K562 (cell line): ENCODE measurements around the gene BAIAP3. TPM values are rescaled to one million over a fixed set of nuclear protein-coding genes. Genes with fewer than 3 reads are reported as not detected.
A peak's percentile ranks its signal among the peaks of the same experiment; 100 is the strongest.

Experiments used
- CBX1 ChIP-seq: sonication (generic); IDR thresholded peaks from 2 replicates; pipeline ENCODE4 v1.6.1; 2016; ENCODE audit warnings: antibody characterized with exemption, low read depth, mild to moderate bottlenecking
- EGR1 ChIP-seq: fragments of 450-650 bp; conservative IDR thresholded peaks from 2 replicates; pipeline ENCODE4 v1.6.1; 2017; ENCODE audit warnings: mild to moderate bottlenecking
- EP300 ChIP-seq: IDR thresholded peaks from 2 replicates; pipeline ENCODE4 v1.6.1; 2012; ENCODE audit warnings: low read length, improper control_type of control experiment
- FOSL1 ChIP-seq: fragments of 200-800 bp; sonication (Bioruptor generic); conservative IDR thresholded peaks from 2 replicates; pipeline ENCODE4 v1.6.1; 2016; ENCODE audit warnings: missing genetic modification characterization, missing compliant biosample characterization
- FOXA1 ChIP-seq: fragments of 450-650 bp; IDR thresholded peaks from 2 replicates; pipeline ENCODE4 v1.6.1; 2016; ENCODE audit warnings: mild to moderate bottlenecking, borderline replicate concordance
- FOXJ3 ChIP-seq: sonication (generic); formaldehyde crosslinking; IDR thresholded peaks from 2 replicates; pipeline ENCODE4 v1.4.0; 2020; ENCODE audit warnings: mild to moderate bottlenecking, missing genetic modification reagents
- FOXM1 ChIP-seq, 2 experiments: fragments of 450-650 bp in 1 of 2; sonication (generic) in 1 of 2; formaldehyde crosslinking in 1 of 2; IDR thresholded peaks; 2 replicates each; pipeline versions ENCODE4 v1.6.1 to v1.9.0; 2017 to 2022; ENCODE audit warnings: low read depth in 2 of 2, mild to moderate bottlenecking in 2 of 2, missing genetic modification reagents in 1 of 2, moderate library complexity in 1 of 2
- KDM5B ChIP-seq: fragments of 200-600 bp; sonication (generic); IDR thresholded peaks from 2 replicates; pipeline ENCODE4 v1.6.1; 2012; ENCODE audit warnings: low read depth, mild to moderate bottlenecking, moderate library complexity, low read length, control low read depth, inconsistent platforms; ENCODE audit not compliant: insufficient replicate concordance
- MAZ ChIP-seq, 2 experiments: fragments of 450-650 bp in 1 of 2; sonication (generic) in 1 of 2; formaldehyde crosslinking; IDR thresholded peaks in 1 of 2; conservative IDR thresholded peaks in 1 of 2; 2 replicates each; pipeline versions ENCODE4 v1.4.0 to v1.5.0; 2020; ENCODE audit warnings: mild to moderate bottlenecking in 1 of 2, missing genetic modification reagents in 1 of 2
- POLR2AphosphoS5 ChIP-seq: IDR thresholded peaks from 2 replicates; pipeline ENCODE4 v1.6.1; 2011; ENCODE audit warnings: mild to moderate bottlenecking, low read depth, low read length, moderate library complexity; ENCODE audit not compliant: control insufficient read depth, insufficient read depth
- RBFOX2 ChIP-seq: fragments of 200-400 bp; formaldehyde crosslinking; IDR thresholded peaks from 2 replicates; pipeline ENCODE4 v1.6.1; 2017; ENCODE audit warnings: low read depth, mild to moderate bottlenecking, low read length, moderate library complexity
- SREBF1 ChIP-seq: fragments of 150-350 bp; IDR thresholded peaks from 2 replicates; pipeline ENCODE4 v1.6.1; 2014; ENCODE audit warnings: antibody characterized with exemption, low read depth, low read length, borderline replicate concordance
- ZBTB7A ChIP-seq: IDR thresholded peaks from 2 replicates; pipeline ENCODE4 v1.6.1; 2011; ENCODE audit warnings: low read depth, mild to moderate bottlenecking, low read length, moderate library complexity, borderline replicate concordance; ENCODE audit not compliant: control insufficient read depth
- ZNF699 ChIP-seq: fragments of 250-450 bp; sonication (Bioruptor Pico); IDR thresholded peaks from 2 replicates; pipeline ENCODE4 v1.8.0; 2021; ENCODE audit warnings: mild to moderate bottlenecking, moderate library complexity; ENCODE audit not compliant: insufficient replicate concordance
- polyA plus RNA-seq, 8 experiments: library from polyadenylated mRNA; depleted of rRNA in 4 of 8; stranded (reverse) in 5 of 8; unstranded in 3 of 8; fragments of >200 nt; fragmentation: Nextera tagmentation in 2 of 8; fragmentation: Illumina TruSeq in 1 of 8; extraction: Ambion mirVana in 2 of 8; extraction: Trizol in 1 of 8; gene quantifications; 2 replicates each; pipeline versions ENCODE4 v1.2.1 to v1.2.3, GENCODE V29; 2011 to 2014; ENCODE audit warnings: inconsistent platforms in 1 of 8, missing spikeins in 1 of 8
- total RNA-seq, 7 experiments: library from RNA; depleted of rRNA in 6 of 7; stranded (reverse); fragments of >200 nt in 6 of 7; fragmentation: Illumina TruSeq in 2 of 7; extraction: Trizol in 2 of 7; gene quantifications; 2 replicates each; pipeline versions ENCODE4 v1.2.1 to v1.2.3, GENCODE V29; 2011 to 2021; ENCODE audit warnings: low replicate concordance in 1 of 7
- TF ChIP-seq, protein P1 (sequence below): sonication (generic); formaldehyde crosslinking; IDR thresholded peaks from 2 replicates; pipeline ENCODE4 v1.8.0; 2022; ENCODE audit warnings: missing genetic modification reagents, mild to moderate bottlenecking, borderline replicate concordance

The BAIAP3 gene
- total and polyA plus RNA-seq, 9 of the 15 experiments (the other 6 are each of a cell fraction or from before 2014, with no cell fraction given) = 0.03 to 4.5 (median 0.57) TPM; not detected in 1

DNA sequence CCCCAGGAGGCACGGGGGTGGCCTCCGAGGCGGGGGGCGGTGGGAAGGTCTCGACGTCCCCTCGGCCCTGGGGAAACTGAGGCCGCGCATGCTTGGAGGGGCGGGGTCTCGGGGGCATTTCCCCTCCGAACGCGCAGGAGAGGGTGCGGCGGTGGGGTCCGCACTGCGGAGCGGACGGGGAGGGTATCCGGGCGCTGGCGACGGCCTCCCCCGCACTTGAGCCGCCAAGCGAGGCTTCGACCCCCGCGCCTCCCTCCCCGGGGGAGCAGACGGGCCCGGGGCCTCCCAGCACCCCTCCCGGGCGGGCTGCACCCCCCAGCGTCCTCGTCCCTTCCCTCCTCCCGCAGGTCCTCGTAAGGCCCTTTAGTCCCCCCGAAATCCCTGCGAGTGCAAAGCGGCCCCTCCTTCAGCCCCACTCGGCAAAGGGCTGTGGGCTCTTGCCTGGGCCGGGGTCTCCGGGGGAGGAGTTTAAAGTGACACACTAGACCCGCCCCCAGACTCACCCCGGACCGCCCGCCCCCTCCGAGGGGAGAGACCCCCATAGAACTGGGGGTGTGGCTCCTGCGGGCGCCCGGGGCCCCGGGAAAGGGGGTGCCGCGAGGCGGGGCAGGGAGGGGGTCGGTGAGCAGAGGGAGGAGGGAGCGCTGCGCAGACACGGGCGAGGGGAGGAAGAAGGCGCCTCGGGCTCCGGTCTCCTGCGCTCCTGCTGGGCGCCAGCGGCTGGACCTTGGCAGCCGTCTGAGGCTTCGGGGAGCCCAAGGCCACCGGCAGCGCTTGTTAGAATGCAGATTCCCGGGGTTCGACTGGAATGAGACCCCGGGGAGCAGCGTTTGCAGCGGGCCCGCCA is 632 bp downstream of the BAIAP3 start (continued):
- TF ChIP-seq ZBTB7A = peak; percentile 57; the same call in 1 of the 2 replicates
- no peak for TF ChIP-seq FOSL1 (tag)
- TF ChIP-seq CBX1 = no peak
- TF ChIP-seq FOXA1 = no peak
- TF ChIP-seq, protein P1, sequence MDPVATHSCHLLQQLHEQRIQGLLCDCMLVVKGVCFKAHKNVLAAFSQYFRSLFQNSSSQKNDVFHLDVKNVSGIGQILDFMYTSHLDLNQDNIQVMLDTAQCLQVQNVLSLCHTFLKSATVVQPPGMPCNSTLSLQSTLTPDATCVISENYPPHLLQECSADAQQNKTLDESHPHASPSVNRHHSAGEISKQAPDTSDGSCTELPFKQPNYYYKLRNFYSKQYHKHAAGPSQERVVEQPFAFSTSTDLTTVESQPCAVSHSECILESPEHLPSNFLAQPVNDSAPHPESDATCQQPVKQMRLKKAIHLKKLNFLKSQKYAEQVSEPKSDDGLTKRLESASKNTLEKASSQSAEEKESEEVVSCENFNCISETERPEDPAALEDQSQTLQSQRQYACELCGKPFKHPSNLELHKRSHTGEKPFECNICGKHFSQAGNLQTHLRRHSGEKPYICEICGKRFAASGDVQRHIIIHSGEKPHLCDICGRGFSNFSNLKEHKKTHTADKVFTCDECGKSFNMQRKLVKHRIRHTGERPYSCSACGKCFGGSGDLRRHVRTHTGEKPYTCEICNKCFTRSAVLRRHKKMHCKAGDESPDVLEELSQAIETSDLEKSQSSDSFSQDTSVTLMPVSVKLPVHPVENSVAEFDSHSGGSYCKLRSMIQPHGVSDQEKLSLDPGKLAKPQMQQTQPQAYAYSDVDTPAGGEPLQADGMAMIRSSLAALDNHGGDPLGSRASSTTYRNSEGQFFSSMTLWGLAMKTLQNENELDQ (CRISPR knock-in tag) = no peak
- no peak for TF ChIP-seq FOXM1 (IDR thresholded peaks at IDR 0.05; ENCODE audit: low read depth)
- TF ChIP-seq FOXM1 (CRISPR knock-in tag; IDR thresholded peaks at IDR 0.05; ENCODE audit: low read depth) = no peak
- TF ChIP-seq RBFOX2 = peak; percentile 40
- no peak for TF ChIP-seq KDM5B
- no peak for TF ChIP-seq EP300
- TF ChIP-seq EGR1 = 0 out of 2 replicates have a peak, but pooled peaks have one; percentile 13
- no peak for TF ChIP-seq SREBF1
- no peak; a peak in 1 of 4 replicates for TF ChIP-seq MAZ (CRISPR knock-in tag; conservative IDR thresholded peaks at IDR 0.05 in 1 of 2, IDR thresholded peaks at IDR 0.05 in 1 of 2)
- no peak for TF ChIP-seq POLR2AphosphoS5
- no peak for TF ChIP-seq ZNF699
- no peak for TF ChIP-seq FOXJ3 (CRISPR knock-in tag)
- TF ChIP-seq, all 486 proteins: peak for 7
